HG03442 (cell line): Measurements from ENCODE around the gene CELF4.

Experiments used
- ATAC-seq: cut with Tn5 transposase; IDR thresholded peaks from one replicate; pipeline ENCODE4 v1.9.1; 2021; ENCODE audit warnings: mild to moderate bottlenecking, moderate library complexity; ENCODE audit not compliant: unreplicated experiment

The CELF4 gene

GRCh38 chr18:37266290-37266689 is 299.3 kb downstream of the CELF4 start:
- no peak for ATAC-seq

- ATAC-seq: no peak
Observed at GRCh38 chr18:37265382-37265781, 300.2 kb downstream of the CELF4 start.

- no peak for ATAC-seq
Observed at GRCh38 chr18:37264956-37265355, 300.6 kb downstream of the CELF4 start.

- no peak for ATAC-seq
Observed at GRCh38 chr18:37261988-37262387, 303.6 kb downstream of the CELF4 start.

- ATAC-seq: no peak
Observed at GRCh38 chr18:37261246-37261840, 304.3 kb downstream of the CELF4 start.

- ATAC-seq: no peak
Observed at GRCh38 chr18:37260367-37261093, 305.1 kb downstream of the CELF4 start.

- no peak for ATAC-seq
Observed at GRCh38 chr18:37259711-37260110, 305.9 kb downstream of the CELF4 start.

GRCh38 chr18:37258819-37259218 is 306.8 kb downstream of the CELF4 start:
- no peak for ATAC-seq

GRCh38 chr18:37258131-37258530 is 307.5 kb downstream of the CELF4 start:
- ATAC-seq: no peak

- ATAC-seq: no peak
Observed at GRCh38 chr18:37254973-37255372, 310.6 kb downstream of the CELF4 start.

GRCh38 chr18:37254236-37254754 is 311.3 kb downstream of the CELF4 start:
- ATAC-seq: peak; percentile 22

GRCh38 chr18:37253394-37254235 is 312.0 kb downstream of the CELF4 start:
- peak; percentile 36 for ATAC-seq

- ATAC-seq: no peak
Observed at GRCh38 chr18:37252854-37253393, 312.7 kb downstream of the CELF4 start.

- ATAC-seq: no peak
Observed at GRCh38 chr18:37252342-37252741, 313.3 kb downstream of the CELF4 start.

- ATAC-seq: no peak
Observed at GRCh38 chr18:37251679-37252078, 313.9 kb downstream of the CELF4 start.

GRCh38 chr18:37249895-37250618 is 315.5 kb downstream of the CELF4 start:
- no peak for ATAC-seq

GRCh38 chr18:37249171-37249886 is 316.3 kb downstream of the CELF4 start:
- ATAC-seq: no peak

- no peak for ATAC-seq
Observed at GRCh38 chr18:37248281-37248680, 317.3 kb downstream of the CELF4 start.

GRCh38 chr18:37247497-37248161 is 318.0 kb downstream of the CELF4 start:
- ATAC-seq: no peak
